ENCODE results near the gene TRRAP. TPM values are rescaled to one million over a fixed set of nuclear protein-coding genes. Genes with fewer than 3 reads are reported as not detected.

TRRAP gene
- total and polyA plus RNA-seq, 2 experiments from 2014 or later: 14.9 to 58.7 TPM

DNA sequence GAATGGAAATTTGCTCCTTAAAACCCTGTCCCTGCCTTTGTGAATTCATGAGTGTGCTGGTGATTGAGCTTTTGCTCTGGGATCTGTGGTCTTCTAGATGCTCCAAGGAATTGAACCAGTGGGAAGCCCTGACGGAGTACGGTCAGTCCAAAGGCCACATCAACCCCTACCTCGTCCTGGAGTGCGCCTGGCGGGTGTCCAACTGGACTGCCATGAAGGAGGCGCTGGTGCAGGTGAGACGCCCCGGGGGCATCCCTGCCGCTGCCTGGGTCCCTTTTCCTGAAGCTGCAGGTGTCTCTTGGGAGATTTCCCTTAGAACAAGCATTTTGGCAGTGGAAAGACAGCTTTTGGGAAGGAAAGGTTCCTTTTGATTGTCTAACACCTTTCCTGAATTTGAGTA, 100.3 kb downstream of the TRRAP start:
- Mint-ChIP-seq H3K4me1 (no peaks in the 10 kb centered on the region), H3K9me3 (no peaks in the 10 kb centered on the region), H3K27ac (no peak overlapping the region), H3K27me3 (ENCODE audit: insufficient read depth, low read depth, poor library complexity) (peaks cover 6% of the 10 kb centered on the region), H3K4me3 (no peak overlapping the region), H3K36me3 (ENCODE audit: low read depth) (peaks cover 94% of the 10 kb centered on the region)
- Histone ChIP-seq H3K36me3 (ENCODE audit: insufficient read depth) (peaks cover 57% of the 10 kb centered on the region), H3K4me1 (ENCODE audit: insufficient read depth) (no peaks in the 10 kb centered on the region), H4K20me1 (replicated peaks; ENCODE audit: insufficient read depth) (peaks cover 15% of the 10 kb centered on the region), H3K4me2 (no peak overlapping the region), H3K4me3 (no peak overlapping the region), H3K27me3 (ENCODE audit: insufficient read depth) (no peaks in the 10 kb centered on the region), H3K9me2 (ENCODE audit: insufficient read depth) (no peaks in the 10 kb centered on the region), H2AFZ (no peak overlapping the region), H3K27ac (ENCODE audit: low read depth) (no peak overlapping the region), H3F3A (replicated peaks; ENCODE audit: low read depth) (no peaks in the 10 kb centered on the region), H3K79me2 (replicated peaks; ENCODE audit: insufficient read depth) (no peaks in the 10 kb centered on the region)
- TF ChIP-seq, protein P1, sequence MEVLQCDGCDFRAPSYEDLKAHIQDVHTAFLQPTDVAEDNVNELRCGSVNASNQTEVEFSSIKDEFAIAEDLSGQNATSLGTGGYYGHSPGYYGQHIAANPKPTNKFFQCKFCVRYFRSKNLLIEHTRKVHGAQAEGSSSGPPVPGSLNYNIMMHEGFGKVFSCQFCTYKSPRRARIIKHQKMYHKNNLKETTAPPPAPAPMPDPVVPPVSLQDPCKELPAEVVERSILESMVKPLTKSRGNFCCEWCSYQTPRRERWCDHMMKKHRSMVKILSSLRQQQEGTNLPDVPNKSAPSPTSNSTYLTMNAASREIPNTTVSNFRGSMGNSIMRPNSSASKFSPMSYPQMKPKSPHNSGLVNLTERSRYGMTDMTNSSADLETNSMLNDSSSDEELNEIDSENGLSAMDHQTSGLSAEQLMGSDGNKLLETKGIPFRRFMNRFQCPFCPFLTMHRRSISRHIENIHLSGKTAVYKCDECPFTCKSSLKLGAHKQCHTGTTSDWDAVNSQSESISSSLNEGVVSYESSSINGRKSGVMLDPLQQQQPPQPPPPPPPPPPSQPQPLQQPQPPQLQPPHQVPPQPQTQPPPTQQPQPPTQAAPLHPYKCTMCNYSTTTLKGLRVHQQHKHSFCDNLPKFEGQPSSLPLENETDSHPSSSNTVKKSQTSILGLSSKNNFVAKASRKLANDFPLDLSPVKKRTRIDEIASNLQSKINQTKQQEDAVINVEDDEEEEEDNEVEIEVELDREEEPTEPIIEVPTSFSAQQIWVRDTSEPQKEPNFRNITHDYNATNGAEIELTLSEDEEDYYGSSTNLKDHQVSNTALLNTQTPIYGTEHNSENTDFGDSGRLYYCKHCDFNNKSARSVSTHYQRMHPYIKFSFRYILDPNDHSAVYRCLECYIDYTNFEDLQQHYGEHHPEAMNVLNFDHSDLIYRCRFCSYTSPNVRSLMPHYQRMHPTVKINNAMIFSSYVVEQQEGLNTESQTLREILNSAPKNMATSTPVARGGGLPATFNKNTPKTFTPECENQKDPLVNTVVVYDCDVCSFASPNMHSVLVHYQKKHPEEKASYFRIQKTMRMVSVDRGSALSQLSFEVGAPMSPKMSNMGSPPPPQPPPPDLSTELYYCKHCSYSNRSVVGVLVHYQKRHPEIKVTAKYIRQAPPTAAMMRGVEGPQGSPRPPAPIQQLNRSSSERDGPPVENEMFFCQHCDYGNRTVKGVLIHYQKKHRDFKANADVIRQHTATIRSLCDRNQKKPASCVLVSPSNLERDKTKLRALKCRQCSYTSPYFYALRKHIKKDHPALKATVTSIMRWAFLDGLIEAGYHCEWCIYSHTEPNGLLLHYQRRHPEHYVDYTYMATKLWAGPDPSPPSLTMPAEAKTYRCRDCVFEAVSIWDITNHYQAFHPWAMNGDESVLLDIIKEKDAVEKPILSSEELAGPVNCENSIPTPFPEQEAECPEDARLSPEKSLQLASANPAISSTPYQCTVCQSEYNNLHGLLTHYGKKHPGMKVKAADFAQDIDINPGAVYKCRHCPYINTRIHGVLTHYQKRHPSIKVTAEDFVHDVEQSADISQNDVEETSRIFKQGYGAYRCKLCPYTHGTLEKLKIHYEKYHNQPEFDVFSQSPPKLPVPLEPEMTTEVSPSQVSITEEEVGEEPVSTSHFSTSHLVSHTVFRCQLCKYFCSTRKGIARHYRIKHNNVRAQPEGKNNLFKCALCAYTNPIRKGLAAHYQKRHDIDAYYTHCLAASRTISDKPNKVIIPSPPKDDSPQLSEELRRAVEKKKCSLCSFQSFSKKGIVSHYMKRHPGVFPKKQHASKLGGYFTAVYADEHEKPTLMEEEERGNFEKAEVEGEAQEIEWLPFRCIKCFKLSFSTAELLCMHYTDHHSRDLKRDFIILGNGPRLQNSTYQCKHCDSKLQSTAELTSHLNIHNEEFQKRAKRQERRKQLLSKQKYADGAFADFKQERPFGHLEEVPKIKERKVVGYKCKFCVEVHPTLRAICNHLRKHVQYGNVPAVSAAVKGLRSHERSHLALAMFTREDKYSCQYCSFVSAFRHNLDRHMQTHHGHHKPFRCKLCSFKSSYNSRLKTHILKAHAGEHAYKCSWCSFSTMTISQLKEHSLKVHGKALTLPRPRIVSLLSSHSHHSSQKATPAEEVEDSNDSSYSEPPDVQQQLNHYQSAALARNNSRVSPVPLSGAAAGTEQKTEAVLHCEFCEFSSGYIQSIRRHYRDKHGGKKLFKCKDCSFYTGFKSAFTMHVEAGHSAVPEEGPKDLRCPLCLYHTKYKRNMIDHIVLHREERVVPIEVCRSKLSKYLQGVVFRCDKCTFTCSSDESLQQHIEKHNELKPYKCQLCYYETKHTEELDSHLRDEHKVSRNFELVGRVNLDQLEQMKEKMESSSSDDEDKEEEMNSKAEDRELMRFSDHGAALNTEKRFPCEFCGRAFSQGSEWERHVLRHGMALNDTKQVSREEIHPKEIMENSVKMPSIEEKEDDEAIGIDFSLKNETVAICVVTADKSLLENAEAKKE (CRISPR knock-in tag; IDR thresholded peaks at IDR 0.05): no peak
- TF ChIP-seq ZNF331 (CRISPR knock-in tag; IDR thresholded peaks at IDR 0.05; ENCODE audit: low read depth) (no peak), JUNB (IDR thresholded peaks at IDR 0.05; ENCODE audit: unreplicated experiment) (no peak), EZH2phosphoT487 (IDR thresholded peaks at IDR 0.05; ENCODE audit: unreplicated experiment) (no peak), NANOG (IDR thresholded peaks at IDR 0.05; ENCODE audit: borderline replicate concordance) (no peak), STAT1 (IDR thresholded peaks at IDR 0.05; ENCODE audit: unreplicated experiment) (no peak), EZH2 (IDR thresholded peaks at IDR 0.05; ENCODE audit: low read depth, unreplicated experiment) (no peak), CREB1 (CRISPR knock-in tag; IDR thresholded peaks at IDR 0.05; ENCODE audit: low read depth) (no peak), POLR2AphosphoS5 (IDR thresholded peaks at IDR 0.05; ENCODE audit: low read depth) (no peak), ZNF114 (CRISPR knock-in tag; IDR thresholded peaks at IDR 0.05) (no peak)
- TF ChIP-seq, protein P2, sequence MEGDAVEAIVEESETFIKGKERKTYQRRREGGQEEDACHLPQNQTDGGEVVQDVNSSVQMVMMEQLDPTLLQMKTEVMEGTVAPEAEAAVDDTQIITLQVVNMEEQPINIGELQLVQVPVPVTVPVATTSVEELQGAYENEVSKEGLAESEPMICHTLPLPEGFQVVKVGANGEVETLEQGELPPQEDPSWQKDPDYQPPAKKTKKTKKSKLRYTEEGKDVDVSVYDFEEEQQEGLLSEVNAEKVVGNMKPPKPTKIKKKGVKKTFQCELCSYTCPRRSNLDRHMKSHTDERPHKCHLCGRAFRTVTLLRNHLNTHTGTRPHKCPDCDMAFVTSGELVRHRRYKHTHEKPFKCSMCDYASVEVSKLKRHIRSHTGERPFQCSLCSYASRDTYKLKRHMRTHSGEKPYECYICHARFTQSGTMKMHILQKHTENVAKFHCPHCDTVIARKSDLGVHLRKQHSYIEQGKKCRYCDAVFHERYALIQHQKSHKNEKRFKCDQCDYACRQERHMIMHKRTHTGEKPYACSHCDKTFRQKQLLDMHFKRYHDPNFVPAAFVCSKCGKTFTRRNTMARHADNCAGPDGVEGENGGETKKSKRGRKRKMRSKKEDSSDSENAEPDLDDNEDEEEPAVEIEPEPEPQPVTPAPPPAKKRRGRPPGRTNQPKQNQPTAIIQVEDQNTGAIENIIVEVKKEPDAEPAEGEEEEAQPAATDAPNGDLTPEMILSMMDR (conservative IDR thresholded peaks at IDR 0.05; ENCODE audit: low read depth in 2 of 2): no peak
- TF ChIP-seq, protein P3, sequence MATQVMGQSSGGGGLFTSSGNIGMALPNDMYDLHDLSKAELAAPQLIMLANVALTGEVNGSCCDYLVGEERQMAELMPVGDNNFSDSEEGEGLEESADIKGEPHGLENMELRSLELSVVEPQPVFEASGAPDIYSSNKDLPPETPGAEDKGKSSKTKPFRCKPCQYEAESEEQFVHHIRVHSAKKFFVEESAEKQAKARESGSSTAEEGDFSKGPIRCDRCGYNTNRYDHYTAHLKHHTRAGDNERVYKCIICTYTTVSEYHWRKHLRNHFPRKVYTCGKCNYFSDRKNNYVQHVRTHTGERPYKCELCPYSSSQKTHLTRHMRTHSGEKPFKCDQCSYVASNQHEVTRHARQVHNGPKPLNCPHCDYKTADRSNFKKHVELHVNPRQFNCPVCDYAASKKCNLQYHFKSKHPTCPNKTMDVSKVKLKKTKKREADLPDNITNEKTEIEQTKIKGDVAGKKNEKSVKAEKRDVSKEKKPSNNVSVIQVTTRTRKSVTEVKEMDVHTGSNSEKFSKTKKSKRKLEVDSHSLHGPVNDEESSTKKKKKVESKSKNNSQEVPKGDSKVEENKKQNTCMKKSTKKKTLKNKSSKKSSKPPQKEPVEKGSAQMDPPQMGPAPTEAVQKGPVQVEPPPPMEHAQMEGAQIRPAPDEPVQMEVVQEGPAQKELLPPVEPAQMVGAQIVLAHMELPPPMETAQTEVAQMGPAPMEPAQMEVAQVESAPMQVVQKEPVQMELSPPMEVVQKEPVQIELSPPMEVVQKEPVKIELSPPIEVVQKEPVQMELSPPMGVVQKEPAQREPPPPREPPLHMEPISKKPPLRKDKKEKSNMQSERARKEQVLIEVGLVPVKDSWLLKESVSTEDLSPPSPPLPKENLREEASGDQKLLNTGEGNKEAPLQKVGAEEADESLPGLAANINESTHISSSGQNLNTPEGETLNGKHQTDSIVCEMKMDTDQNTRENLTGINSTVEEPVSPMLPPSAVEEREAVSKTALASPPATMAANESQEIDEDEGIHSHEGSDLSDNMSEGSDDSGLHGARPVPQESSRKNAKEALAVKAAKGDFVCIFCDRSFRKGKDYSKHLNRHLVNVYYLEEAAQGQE (IDR thresholded peaks at IDR 0.05; ENCODE audit: unreplicated experiment): no peak
- TF ChIP-seq, protein P4, sequence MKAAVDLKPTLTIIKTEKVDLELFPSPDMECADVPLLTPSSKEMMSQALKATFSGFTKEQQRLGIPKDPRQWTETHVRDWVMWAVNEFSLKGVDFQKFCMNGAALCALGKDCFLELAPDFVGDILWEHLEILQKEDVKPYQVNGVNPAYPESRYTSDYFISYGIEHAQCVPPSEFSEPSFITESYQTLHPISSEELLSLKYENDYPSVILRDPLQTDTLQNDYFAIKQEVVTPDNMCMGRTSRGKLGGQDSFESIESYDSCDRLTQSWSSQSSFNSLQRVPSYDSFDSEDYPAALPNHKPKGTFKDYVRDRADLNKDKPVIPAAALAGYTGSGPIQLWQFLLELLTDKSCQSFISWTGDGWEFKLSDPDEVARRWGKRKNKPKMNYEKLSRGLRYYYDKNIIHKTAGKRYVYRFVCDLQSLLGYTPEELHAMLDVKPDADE (IDR thresholded peaks at IDR 0.05): no peak
- ATAC-seq (no peak), DNase-seq (ENCODE audit: low spot score) (no peak)

All from GM23338 (cell line).